ENCODE measurements around the gene TBXAS1.
A peak's percentile ranks its signal among the peaks of the same experiment; 100 is the strongest.

The TBXAS1 gene

DNA sequence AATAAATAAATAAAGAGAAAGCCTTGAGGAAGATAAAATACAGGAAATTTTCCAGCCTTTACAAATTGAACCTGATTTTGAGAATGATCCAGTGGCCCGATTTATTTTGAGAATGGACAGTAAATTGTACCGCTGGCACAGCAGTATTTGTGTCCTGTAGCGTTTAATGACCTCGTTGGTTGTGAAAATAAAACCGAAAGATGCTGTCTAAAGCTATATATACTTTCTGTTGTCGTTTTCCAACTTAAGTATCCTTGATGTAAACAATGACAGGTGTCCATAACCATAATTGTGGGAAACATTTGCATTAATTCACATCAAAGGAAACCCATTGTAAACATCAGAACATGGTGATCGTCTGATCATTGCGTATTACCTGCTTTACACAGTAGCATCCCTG, 38.8 kb downstream of the TBXAS1 start:
- no peak overlapping the region for H3K4me3 ChIP-seq (ENCODE audit: low read depth, low read length)
- TF ChIP-seq, protein P1, sequence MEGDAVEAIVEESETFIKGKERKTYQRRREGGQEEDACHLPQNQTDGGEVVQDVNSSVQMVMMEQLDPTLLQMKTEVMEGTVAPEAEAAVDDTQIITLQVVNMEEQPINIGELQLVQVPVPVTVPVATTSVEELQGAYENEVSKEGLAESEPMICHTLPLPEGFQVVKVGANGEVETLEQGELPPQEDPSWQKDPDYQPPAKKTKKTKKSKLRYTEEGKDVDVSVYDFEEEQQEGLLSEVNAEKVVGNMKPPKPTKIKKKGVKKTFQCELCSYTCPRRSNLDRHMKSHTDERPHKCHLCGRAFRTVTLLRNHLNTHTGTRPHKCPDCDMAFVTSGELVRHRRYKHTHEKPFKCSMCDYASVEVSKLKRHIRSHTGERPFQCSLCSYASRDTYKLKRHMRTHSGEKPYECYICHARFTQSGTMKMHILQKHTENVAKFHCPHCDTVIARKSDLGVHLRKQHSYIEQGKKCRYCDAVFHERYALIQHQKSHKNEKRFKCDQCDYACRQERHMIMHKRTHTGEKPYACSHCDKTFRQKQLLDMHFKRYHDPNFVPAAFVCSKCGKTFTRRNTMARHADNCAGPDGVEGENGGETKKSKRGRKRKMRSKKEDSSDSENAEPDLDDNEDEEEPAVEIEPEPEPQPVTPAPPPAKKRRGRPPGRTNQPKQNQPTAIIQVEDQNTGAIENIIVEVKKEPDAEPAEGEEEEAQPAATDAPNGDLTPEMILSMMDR (IDR thresholded peaks at IDR 0.05; ENCODE audit: low read depth, low read length): no peak

DNA sequence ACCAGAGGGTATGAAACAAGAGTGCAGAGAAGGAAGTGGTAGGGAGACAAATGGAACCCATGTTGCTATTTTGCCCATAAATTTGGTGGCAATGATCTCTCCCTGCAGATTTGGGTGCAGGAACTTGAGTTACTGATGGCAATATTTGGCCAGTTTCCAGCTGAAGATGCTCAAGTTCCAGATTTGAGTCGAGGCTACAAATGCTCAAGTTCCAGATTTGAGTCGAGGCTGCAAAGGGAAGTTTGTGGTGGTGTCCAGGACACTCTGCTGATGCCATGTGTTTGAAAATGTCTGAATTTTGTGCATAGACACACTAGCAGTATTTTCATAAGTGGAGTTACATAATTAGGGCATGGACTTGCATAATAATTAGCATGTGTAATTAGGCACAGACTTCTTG, 40.8 kb downstream of the TBXAS1 start:
- H3K4me3 ChIP-seq (ENCODE audit: low read depth, low read length): no peak overlapping the region
- TF ChIP-seq, protein P1 (IDR thresholded peaks at IDR 0.05; ENCODE audit: low read depth, low read length): no peak

DNA sequence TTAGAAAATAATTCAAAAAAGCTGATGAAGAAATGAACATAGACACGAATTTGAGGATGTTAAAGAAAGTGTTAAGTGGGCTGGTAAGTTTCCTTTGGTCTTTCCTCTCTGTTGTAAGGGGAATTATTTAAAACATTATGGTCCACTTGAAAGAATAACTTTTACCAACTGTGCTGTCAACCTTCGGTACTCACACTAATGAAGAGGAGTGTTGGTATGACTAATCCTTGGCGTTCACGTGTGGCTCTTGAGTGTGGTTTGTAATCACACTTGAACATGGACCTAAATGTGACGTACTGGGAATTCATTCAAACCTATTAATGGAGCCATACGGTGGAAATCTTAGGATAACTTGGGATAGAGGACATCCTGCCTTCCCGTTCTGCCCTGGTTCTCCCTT, 41.3 kb downstream of the TBXAS1 start:
- TF ChIP-seq, protein P1 (IDR thresholded peaks at IDR 0.05; ENCODE audit: low read depth, low read length): no peak
- H3K4me3 ChIP-seq (ENCODE audit: low read depth, low read length): no peak overlapping the region

DNA sequence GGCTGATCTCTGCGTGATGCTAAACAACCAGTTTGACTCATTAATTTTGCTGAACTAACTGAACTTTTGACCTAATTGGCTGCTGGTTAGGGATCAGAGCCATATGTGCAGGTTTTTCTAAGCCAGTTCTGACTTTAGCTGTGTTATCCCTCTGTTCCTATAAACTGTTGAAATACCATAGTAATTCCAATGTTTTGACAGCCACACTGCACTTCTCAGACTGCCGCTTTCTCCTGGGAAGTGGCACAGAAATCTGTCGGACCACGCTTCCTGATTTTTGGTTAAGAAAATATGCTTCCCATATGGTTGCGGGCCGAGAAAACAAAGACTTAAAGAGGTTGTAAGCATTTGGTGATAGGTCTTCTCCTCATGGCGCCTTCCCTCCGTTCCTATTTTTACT, 42.3 kb downstream of the TBXAS1 start:
- TF ChIP-seq, protein P1 (IDR thresholded peaks at IDR 0.05; ENCODE audit: low read depth, low read length): no peak
- peak overlapping the region; percentile 4; the same call in 1 of the 2 replicates for H3K4me3 ChIP-seq (ENCODE audit: low read depth, low read length)

DNA sequence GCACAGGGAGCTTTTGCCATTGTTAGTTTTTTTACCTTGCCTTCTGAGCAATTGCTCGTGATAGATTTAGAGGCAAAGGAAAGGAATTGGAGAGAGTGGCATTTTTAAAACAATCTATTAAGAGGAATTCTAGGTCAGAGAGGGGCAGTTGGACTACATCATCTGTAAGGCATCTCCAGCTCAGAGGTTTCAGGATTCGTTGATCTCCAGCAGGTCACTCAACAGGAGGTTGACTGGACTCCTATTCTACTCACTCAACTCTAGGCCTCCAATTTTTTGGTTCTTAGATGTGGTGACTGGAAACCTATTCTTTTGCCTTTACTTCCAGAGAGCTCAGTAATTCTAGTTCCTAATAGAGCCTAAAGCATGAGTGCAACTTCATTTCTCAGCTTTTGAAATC, 42.8 kb downstream of the TBXAS1 start:
- TF ChIP-seq, protein P1 (IDR thresholded peaks at IDR 0.05; ENCODE audit: low read depth, low read length): no peak
- H3K4me3 ChIP-seq (ENCODE audit: low read depth, low read length): peak overlapping the region; percentile 4; the same call in 1 of the 2 replicates

DNA sequence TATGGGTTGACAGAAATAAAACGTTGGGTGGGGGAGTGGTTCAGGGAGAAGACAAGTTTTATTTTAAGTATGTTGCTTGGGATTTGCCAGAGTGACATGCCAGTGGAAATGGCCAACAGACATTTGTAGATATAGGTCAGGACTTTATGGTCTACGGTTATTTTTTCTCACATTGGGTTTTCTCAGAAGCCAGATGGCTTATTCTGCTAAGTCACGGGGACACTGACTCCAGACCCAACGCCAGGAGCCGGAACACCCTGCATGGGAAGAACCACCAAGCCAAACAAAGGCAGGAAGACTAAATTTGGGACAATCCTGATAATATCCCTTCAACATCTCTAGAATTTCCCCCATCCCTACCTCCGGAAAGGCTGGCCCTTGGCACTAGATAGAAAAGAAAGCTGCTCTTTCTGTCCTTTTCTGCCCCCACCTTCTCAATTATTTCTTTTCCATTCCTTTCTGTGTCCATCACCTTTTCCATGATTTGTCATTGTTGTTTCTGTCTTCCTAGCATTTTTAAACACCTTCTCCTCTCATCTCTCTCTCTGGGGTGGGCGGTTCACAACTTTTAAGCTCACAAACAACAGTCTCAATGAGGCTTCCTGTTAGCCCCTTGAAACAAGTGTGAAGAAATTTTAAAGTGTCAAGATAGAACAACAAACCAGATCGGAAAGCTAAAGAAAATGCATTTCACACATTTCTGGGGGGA, 44.7 kb downstream of the TBXAS1 start:
- TF ChIP-seq, protein P1 (IDR thresholded peaks at IDR 0.05; ENCODE audit: low read depth, low read length): no peak
- no peak overlapping the region for H3K4me3 ChIP-seq (ENCODE audit: low read depth, low read length)

DNA sequence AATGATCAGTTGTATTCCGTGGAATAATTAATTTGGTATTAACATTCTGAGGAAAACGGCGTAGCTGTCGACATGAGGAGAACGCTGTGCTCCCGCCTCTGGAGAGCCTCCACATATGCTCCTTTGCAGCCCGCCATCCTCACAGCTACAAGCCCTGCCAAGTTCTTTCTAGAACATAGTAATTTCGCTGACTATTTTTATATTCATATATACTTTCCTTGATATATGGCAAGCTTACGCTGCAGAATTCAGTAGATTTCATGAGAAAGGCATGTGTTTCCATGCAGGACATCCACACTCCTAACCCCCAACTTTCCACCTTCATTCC, 45.2 kb downstream of the TBXAS1 start:
- no peak overlapping the region for H3K4me3 ChIP-seq (ENCODE audit: low read depth, low read length)
- TF ChIP-seq, protein P1 (IDR thresholded peaks at IDR 0.05; ENCODE audit: low read depth, low read length): no peak

Data from WI38 (cell line).